GM19043 (cell line): ENCODE results near the gene ZC3H12A.
"Not testable (repeated sequence)": the region's sequence is repeated elsewhere in the genome, so short reads cannot be mapped to it uniquely, and the experiment has no call there.

Source experiments
- ATAC-seq: cut with Tn5 transposase; IDR thresholded peaks from one replicate; pipeline ENCODE4 v1.9.1; 2021; ENCODE audit warnings: low read depth; ENCODE audit not compliant: unreplicated experiment

Gene ZC3H12A

GRCh38 chr1:37498872-37499617 is 24.7 kb downstream of the ZC3H12A start:
- ATAC-seq = no peak

GRCh38 chr1:37501661-37502060 is 27.3 kb downstream of the ZC3H12A start:
- no peak for ATAC-seq

GRCh38 chr1:37502104-37502503 is 27.7 kb downstream of the ZC3H12A start:
- ATAC-seq = no peak

- ATAC-seq = not testable (repeated sequence)
These were observed 28.4 kb downstream of the ZC3H12A start for GRCh38 chr1:37502791-37503190.

- no peak for ATAC-seq
These were observed 32.4 kb downstream of the ZC3H12A start for GRCh38 chr1:37506740-37507139.

GRCh38 chr1:37509181-37509580 is 34.8 kb downstream of the ZC3H12A start:
- ATAC-seq = no peak

GRCh38 chr1:37513795-37514349 is 39.5 kb downstream of the ZC3H12A start:
- no peak for ATAC-seq

- peak; percentile 81 for ATAC-seq
These were observed 40.2 kb downstream of the ZC3H12A start, which contains the start of gene MEAF6 for GRCh38 chr1:37514350-37515184. Gene MEAF6, minus strand, starts transcription at chr1:37514766. Its CDS starts 20 bp downstream, at chr1:37514746.

GRCh38 chr1:37515185-37516034 is 41.0 kb downstream of the ZC3H12A start:
- no peak for ATAC-seq

- ATAC-seq = no peak
These were observed 43.2 kb downstream of the ZC3H12A start for GRCh38 chr1:37517569-37517968.

- ATAC-seq = not testable (repeated sequence)
These were observed 43.9 kb downstream of the ZC3H12A start for GRCh38 chr1:37518241-37518640.

- not testable (repeated sequence) for ATAC-seq
These were observed 44.5 kb downstream of the ZC3H12A start for GRCh38 chr1:37518929-37519328.

- ATAC-seq = no peak
These were observed 45.2 kb downstream of the ZC3H12A start for GRCh38 chr1:37519613-37520012.

- ATAC-seq = not testable (repeated sequence)
These were observed 55.5 kb downstream of the ZC3H12A start for GRCh38 chr1:37529888-37530287.

- not testable (repeated sequence) for ATAC-seq
These were observed 58.2 kb downstream of the ZC3H12A start for GRCh38 chr1:37532418-37533156.

GRCh38 chr1:37533317-37534093 is 59.1 kb downstream of the ZC3H12A start:
- no peak for ATAC-seq
